Fibroblast of mammary gland (primary cell): Measurements from ENCODE around the gene MAP1LC3B.

Source experiments
- DNase-seq: peaks from one replicate; pipeline ENCODE4 v3.0.0-alpha.2; 2010; ENCODE audit warnings: low read depth
- H3K4me3 ChIP-seq: 2 replicates; pipeline ENCODE4 v1.5.1; 2011; ENCODE audit warnings: low read depth, mild to moderate bottlenecking, low read length, moderate library complexity; ENCODE audit not compliant: control insufficient read depth
- CTCF ChIP-seq: conservative IDR thresholded peaks from 2 replicates; pipeline ENCODE4 v1.5.1; 2011; ENCODE audit warnings: low read depth, low read length, inconsistent platforms; ENCODE audit not compliant: control insufficient read depth, insufficient read depth

The MAP1LC3B gene

GRCh38 chr16:87416826-87417527 is 24.8 kb downstream of the MAP1LC3B start:
- no peak overlapping the region for H3K4me3 ChIP-seq
- TF ChIP-seq CTCF = peak; percentile 77
- peak; percentile 78 for DNase-seq

- TF ChIP-seq CTCF = no peak
- no peak for DNase-seq
- no peak overlapping the region for H3K4me3 ChIP-seq
Observed at GRCh38 chr16:87417528-87417910, 25.4 kb downstream of the MAP1LC3B start.

DNA sequence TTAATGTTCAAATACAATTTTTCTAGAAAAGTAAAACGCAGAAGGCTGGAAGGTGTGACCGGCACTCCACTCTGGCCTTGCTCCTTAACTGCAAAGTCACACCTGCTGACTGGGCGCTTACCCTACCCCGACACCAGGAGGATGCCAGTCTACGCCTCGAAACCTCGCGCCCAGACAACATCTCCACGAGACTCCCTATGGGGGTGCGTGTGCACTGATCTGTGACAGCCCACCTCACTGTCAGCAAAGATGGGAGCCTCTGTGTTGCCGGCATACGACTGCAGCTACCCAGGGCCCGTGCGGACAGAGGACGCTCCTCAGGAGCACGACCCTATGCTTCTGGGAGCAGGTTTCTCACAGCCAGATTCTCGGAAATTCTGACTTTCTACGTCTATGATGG is 26.1 kb downstream of the MAP1LC3B start:
- no peak for DNase-seq
- TF ChIP-seq CTCF = no peak
- H3K4me3 ChIP-seq = no peak overlapping the region

DNA sequence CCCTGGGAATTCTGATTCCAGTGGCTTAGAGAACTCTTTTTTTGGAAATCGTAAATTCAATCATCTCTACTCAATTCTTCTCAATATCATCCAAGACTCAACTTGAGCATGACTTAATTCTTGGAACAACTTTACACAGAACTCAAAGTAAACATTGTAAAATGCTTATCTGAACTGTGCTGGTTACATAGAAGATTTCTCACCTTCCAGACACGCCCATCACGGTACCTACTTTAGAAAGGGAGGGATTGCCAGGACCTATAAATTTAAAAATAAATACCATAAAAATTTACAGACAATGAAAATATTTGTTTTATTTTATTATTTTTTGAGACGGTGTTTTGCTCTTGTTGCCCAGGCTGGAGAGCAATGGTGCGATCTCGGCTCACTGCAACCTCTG is 26.5 kb downstream of the MAP1LC3B start:
- TF ChIP-seq CTCF = no peak
- DNase-seq = no peak
- H3K4me3 ChIP-seq = no peak overlapping the region

DNA sequence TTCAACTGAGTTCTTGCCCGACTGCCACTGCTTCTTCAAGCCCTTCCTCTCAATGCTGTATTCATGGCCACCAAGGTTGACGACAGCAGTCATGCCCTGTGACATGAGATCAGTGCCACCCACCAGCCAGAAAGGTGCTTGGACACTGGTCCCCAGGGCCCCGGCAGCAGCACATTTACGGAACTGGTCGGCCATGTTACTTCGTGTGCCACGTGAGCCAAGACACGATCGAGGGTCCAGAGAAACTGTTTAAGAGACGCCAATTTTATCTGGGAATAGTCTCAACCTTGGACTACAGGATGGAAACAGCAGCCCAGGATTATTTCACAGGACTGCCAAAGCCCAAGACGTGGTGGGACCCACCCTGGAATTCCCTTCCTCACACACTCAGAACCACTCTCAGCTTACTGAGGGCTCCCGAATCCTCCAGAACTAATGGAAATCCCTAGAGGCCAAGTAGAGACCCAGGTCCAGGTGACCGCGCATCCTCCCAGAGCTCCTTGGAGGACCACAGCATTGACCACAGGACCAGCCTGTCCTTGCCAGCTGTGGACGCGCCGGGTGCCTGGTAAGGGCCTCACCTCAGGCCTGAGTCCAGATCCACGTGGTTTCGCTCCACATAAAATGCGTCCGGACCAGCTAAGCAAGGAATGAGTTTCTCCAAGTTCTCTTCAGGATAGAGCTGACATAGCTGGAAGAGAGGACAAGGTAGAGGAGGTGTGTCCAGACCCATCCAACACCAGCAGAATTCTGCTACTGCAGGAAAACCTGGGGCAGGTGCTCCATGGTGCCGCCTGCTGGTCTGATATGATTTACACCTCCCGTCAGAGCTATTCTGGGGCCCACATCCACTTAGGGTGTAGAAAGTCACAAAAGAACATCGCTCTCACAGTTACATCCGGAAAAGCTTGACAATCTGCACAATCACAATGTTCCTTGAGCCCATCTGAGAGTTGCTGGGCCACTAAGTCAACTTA is 28.2 kb downstream of the MAP1LC3B start:
- H3K4me3 ChIP-seq = no peak overlapping the region
- no peak for DNase-seq
- no peak for TF ChIP-seq CTCF

GRCh38 chr16:87421003-87421912 is 29.1 kb downstream of the MAP1LC3B start:
- no peak overlapping the region for H3K4me3 ChIP-seq
- no peak for TF ChIP-seq CTCF
- no peak for DNase-seq
